ENCODE results near the gene CEMP1.

The CEMP1 gene

DNA sequence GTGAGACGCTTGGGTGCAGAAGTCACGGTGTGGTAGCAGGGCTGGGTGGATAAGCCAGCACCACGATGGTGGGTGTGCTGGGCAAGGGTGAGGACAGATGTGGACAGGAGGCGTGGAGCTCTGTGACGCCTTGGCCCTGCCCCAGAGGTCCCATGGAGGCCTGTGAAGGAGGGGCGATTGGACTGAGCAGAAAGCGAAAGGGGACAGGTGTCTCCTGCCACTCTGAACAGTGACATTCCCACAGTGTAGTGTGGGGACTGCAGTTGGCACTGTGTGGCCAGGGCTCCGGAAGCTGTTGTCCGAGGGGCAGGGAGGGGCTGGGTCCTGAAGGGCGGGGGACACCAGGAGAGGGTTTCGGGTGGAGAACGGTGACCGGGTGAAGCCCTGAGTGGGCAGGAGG, 49.0 kb downstream of the CEMP1 start:
- DNase-seq (ENCODE audit: low read depth): no peak
- TF ChIP-seq CTCF (IDR thresholded peaks at IDR 0.05; ENCODE audit: control insufficient read depth, insufficient read depth, low read depth, low read length, missing control alignments): no peak
- no peak overlapping the region; the same call in 1 of the 2 replicates for H3K4me3 ChIP-seq (ENCODE audit: control insufficient read depth, low read depth, low read length)

- DNase-seq (ENCODE audit: low read depth): no peak
- no peak overlapping the region for H3K4me3 ChIP-seq (ENCODE audit: control insufficient read depth, low read depth, low read length)
- no peak for TF ChIP-seq CTCF (IDR thresholded peaks at IDR 0.05; ENCODE audit: control insufficient read depth, insufficient read depth, low read depth, low read length, missing control alignments)
Observed at GRCh38 chr16:2481676-2482075, 49.5 kb downstream of the CEMP1 start.

DNA sequence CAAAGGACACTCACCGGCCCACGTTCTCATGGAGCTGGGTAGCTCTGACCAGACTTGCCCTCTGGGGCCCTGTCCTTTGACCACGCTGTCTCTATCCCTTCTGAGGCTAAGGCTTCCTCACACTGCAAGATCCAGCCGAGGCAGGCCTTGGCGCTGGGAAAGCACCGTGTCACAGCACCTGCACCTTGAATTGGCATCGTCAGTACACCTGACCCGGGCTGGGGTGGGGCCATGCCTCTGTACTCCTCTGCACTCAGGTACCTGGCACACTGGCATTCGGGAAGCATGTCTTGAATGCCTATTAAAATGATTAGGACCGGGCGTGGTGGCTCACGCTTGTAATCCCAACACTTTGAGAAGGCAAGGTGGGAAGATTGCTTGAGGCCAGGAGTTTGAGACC, 50.3 kb downstream of the CEMP1 start:
- TF ChIP-seq CTCF (IDR thresholded peaks at IDR 0.05; ENCODE audit: control insufficient read depth, insufficient read depth, low read depth, low read length, missing control alignments): no peak
- no peak for DNase-seq (ENCODE audit: low read depth)
- H3K4me3 ChIP-seq (ENCODE audit: control insufficient read depth, low read depth, low read length): no peak overlapping the region
